Dendritic cell treated with granulocyte-macrophage colony-stimulating factor and Interleukin-4, amounts not matched to agents 40 ng/mL and 50 ng/mL, for 4 days (primary cell): ENCODE measurements around the gene KRTAP4-4.
A peak's percentile ranks its signal among the peaks of the same experiment; 100 is the strongest.
"Not testable (repeated sequence)": the region's sequence is repeated elsewhere in the genome, so short reads cannot be mapped to it uniquely, and the experiment has no call there.

Experiments used
- H3K27ac Mint-ChIP-seq: one replicate; pipeline ENCODE4 v1.8.0; 2022; ENCODE audit warnings: mild to moderate bottlenecking, mixed read lengths
- H3K27me3 Mint-ChIP-seq: one replicate; pipeline ENCODE4 v1.8.0; 2022; ENCODE audit warnings: mild to moderate bottlenecking, mixed read lengths
- H3K36me3 Mint-ChIP-seq: one replicate; pipeline ENCODE4 v1.8.0; 2022; ENCODE audit warnings: low read depth, mixed read lengths
- H3K4me1 Mint-ChIP-seq: one replicate; pipeline ENCODE4 v1.8.0; 2022; ENCODE audit warnings: low read depth, mixed read lengths
- H3K4me3 Mint-ChIP-seq: one replicate; pipeline ENCODE4 v1.8.0; 2022; ENCODE audit warnings: mild to moderate bottlenecking, moderate library complexity, mixed read lengths
- H3K9me3 Mint-ChIP-seq: one replicate; pipeline ENCODE4 v1.8.0; 2022; ENCODE audit warnings: mixed read lengths
- intact Hi-C: fragments of 100-400 bp; cut with micrococcal nuclease; formaldehyde crosslinking; loops from one replicate; pipeline ENCODE4 v1.15.0; 2022

Gene KRTAP4-4

GRCh38 chr17:41139865-41140264 lies 20.7 kb downstream of the KRTAP4-4 start:
- H3K27ac Mint-ChIP-seq, H3K4me3 Mint-ChIP-seq, H3K4me1 Mint-ChIP-seq, H3K36me3 Mint-ChIP-seq, H3K27me3 Mint-ChIP-seq, intact Hi-C loops: not testable (repeated sequence)
- H3K9me3 Mint-ChIP-seq: peaks cover 55% of the 10 kb centered on the region

GRCh38 chr17:41133880-41134735 lies 26.4 kb downstream of the KRTAP4-4 start:
- Mint-ChIP-seq H3K27me3 (no peaks in the 10 kb centered on the region), H3K9me3 (peaks cover 10% of the 10 kb centered on the region), H3K27ac (no peak overlapping the region), H3K4me1 (peaks cover 11% of the 10 kb centered on the region), H3K4me3 (no peak overlapping the region), H3K36me3 (no peaks in the 10 kb centered on the region)
- intact Hi-C loops: no loop called here

GRCh38 chr17:41131979-41132378 lies 28.6 kb downstream of the KRTAP4-4 start:
- intact Hi-C loops: no loop called here
- Mint-ChIP-seq H3K27ac (no peak overlapping the region), H3K36me3 (no peaks in the 10 kb centered on the region), H3K27me3 (no peaks in the 10 kb centered on the region), H3K4me1 (peaks cover 11% of the 10 kb centered on the region), H3K4me3 (no peak overlapping the region), H3K9me3 (no peaks in the 10 kb centered on the region)

GRCh38 chr17:41127371-41127770 lies 33.2 kb downstream of the KRTAP4-4 start:
- intact Hi-C loops: loop anchor here (10.0 kb wide), 1 partner anchor 47 kb away; the partner anchor contains the start of gene KRTAP4-2
- no peak overlapping the region for H3K27ac Mint-ChIP-seq
- H3K27me3 Mint-ChIP-seq: peaks cover 3% of the 10 kb centered on the region
- H3K36me3 Mint-ChIP-seq: no peaks in the 10 kb centered on the region
- no peaks in the 10 kb centered on the region for H3K9me3 Mint-ChIP-seq
- no peak overlapping the region for H3K4me3 Mint-ChIP-seq
- H3K4me1 Mint-ChIP-seq: peaks cover 10% of the 10 kb centered on the region

- Mint-ChIP-seq H3K4me3 (no peak overlapping the region), H3K9me3 (no peaks in the 10 kb centered on the region), H3K36me3 (no peaks in the 10 kb centered on the region), H3K27me3 (peaks cover 3% of the 10 kb centered on the region), H3K4me1 (peaks cover 7% of the 10 kb centered on the region), H3K27ac (no peak overlapping the region)
- intact Hi-C loops: loop anchor here (10.0 kb wide), 1 partner anchor 48 kb away; the partner anchor contains the start of gene KRTAP4-2
Measured at GRCh38 chr17:41126412-41126811, 34.1 kb downstream of the KRTAP4-4 start.

GRCh38 chr17:41125064-41125463 lies 35.5 kb downstream of the KRTAP4-4 start:
- Mint-ChIP-seq H3K36me3 (no peaks in the 10 kb centered on the region), H3K9me3 (no peaks in the 10 kb centered on the region), H3K4me3 (no peak overlapping the region), H3K27me3 (peaks cover 3% of the 10 kb centered on the region), H3K27ac (no peak overlapping the region), H3K4me1 (peaks cover 7% of the 10 kb centered on the region)
- intact Hi-C loops: loop anchor here (10.0 kb wide), 1 partner anchor 50 kb away; the partner anchor contains the start of gene KRTAP4-2

GRCh38 chr17:41123991-41124371 lies 36.6 kb downstream of the KRTAP4-4 start, which contains the start of gene KRTAP4-12:
KRTAP4-12 (minus strand) TSS chr17:41124182; CDS start chr17:41124122, 60 bp downstream.
- intact Hi-C loops: loop anchor here (10.0 kb wide), 1 partner anchor 51 kb away; the partner anchor contains the start of gene KRTAP4-2
- not testable (repeated sequence) for H3K27me3 Mint-ChIP-seq, H3K36me3 Mint-ChIP-seq, H3K4me3 Mint-ChIP-seq, H3K27ac Mint-ChIP-seq, H3K9me3 Mint-ChIP-seq
- H3K4me1 Mint-ChIP-seq: peaks cover 12% of the 10 kb centered on the region

- intact Hi-C loops: loop anchor here (10.0 kb wide), 1 partner anchor 51 kb away; the partner anchor contains the start of gene KRTAP4-2
- not testable (repeated sequence) for H3K27me3 Mint-ChIP-seq, H3K4me3 Mint-ChIP-seq, H3K27ac Mint-ChIP-seq, H3K36me3 Mint-ChIP-seq, H3K9me3 Mint-ChIP-seq
- peaks cover 12% of the 10 kb centered on the region for H3K4me1 Mint-ChIP-seq
Measured at GRCh38 chr17:41123292-41123990, 37.1 kb downstream of the KRTAP4-4 start.

GRCh38 chr17:41121742-41122141 lies 38.8 kb downstream of the KRTAP4-4 start:
- Mint-ChIP-seq H3K4me3 (no peak overlapping the region), H3K27ac (no peak overlapping the region), H3K36me3 (no peaks in the 10 kb centered on the region), H3K4me1 (peaks cover 12% of the 10 kb centered on the region), H3K9me3 (no peaks in the 10 kb centered on the region), H3K27me3 (peaks cover 12% of the 10 kb centered on the region)
- intact Hi-C loops: loop anchor here (10.0 kb wide), 1 partner anchor 53 kb away; the partner anchor contains the start of gene KRTAP4-2

GRCh38 chr17:41119696-41120690 lies 40.6 kb downstream of the KRTAP4-4 start:
- not testable (repeated sequence) for H3K4me3 Mint-ChIP-seq, H3K36me3 Mint-ChIP-seq, H3K9me3 Mint-ChIP-seq, H3K27ac Mint-ChIP-seq
- intact Hi-C loops: loop anchor here (10.0 kb wide), 1 partner anchor 55 kb away; the partner anchor contains the start of gene KRTAP4-2
- peaks cover 12% of the 10 kb centered on the region for H3K27me3 Mint-ChIP-seq
- peaks cover 18% of the 10 kb centered on the region for H3K4me1 Mint-ChIP-seq

- intact Hi-C loops: no loop called here
Measured at GRCh38 chr17:41118721-41119120, 41.8 kb downstream of the KRTAP4-4 start.

GRCh38 chr17:41117846-41118386 lies 42.6 kb downstream of the KRTAP4-4 start, which contains the start of gene KRTAP4-11:
KRTAP4-11 (minus strand) TSS chr17:41118373; CDS start chr17:41118315, 58 bp downstream.
- Mint-ChIP-seq H3K27me3 (peaks cover 11% of the 10 kb centered on the region), H3K27ac (peak within 1 kb of the TSS; percentile 56), H3K4me1 (peaks cover 18% of the 10 kb centered on the region)
- H3K9me3 Mint-ChIP-seq, intact Hi-C loops, H3K36me3 Mint-ChIP-seq, H3K4me3 Mint-ChIP-seq: not testable (repeated sequence)

More at GRCh38 chr17:41118721-41119120, 41.8 kb downstream of the KRTAP4-4 start:
- Mint-ChIP-seq H3K4me1 (peaks cover 18% of the 10 kb centered on the region), H3K4me3 (no peak overlapping the region), H3K27ac (no peak overlapping the region), H3K9me3 (no peaks in the 10 kb centered on the region), H3K36me3 (no peaks in the 10 kb centered on the region), H3K27me3 (peaks cover 13% of the 10 kb centered on the region)

GRCh38 chr17:41116297-41116696 lies 44.3 kb downstream of the KRTAP4-4 start:
- H3K4me3 Mint-ChIP-seq: no peak overlapping the region
- no peaks in the 10 kb centered on the region for H3K36me3 Mint-ChIP-seq
- peaks cover 18% of the 10 kb centered on the region for H3K4me1 Mint-ChIP-seq
- intact Hi-C loops: no loop called here
- H3K27me3 Mint-ChIP-seq: peaks cover 11% of the 10 kb centered on the region
- no peak overlapping the region for H3K27ac Mint-ChIP-seq
- peaks cover 5% of the 10 kb centered on the region for H3K9me3 Mint-ChIP-seq
